ENCODE results near the gene TOB2.

The TOB2 gene

GRCh38 chr22:41384128-41384527 lies 62.5 kb downstream of the TOB2 start:
- no peak overlapping the region for H3K4me3 ChIP-seq (replicated peaks; ENCODE audit: low read depth, low read length)
- no peak for DNase-seq (ENCODE audit: extremely low read depth, low read depth)
- TF ChIP-seq CTCF (IDR thresholded peaks at IDR 0.05; ENCODE audit: low read depth, low read length, missing control alignments) = no peak

Data from HFF-Myc (cell line).